Stromal cell of bone marrow (primary cell): Measurements from ENCODE around the gene LRCH2.
A peak's percentile ranks its signal among the peaks of the same experiment; 100 is the strongest.

Experiments used
- DNase-seq: peaks from one replicate; pipeline ENCODE4 v3.0.0-alpha.2; 2012; ENCODE audit warnings: low read depth

The LRCH2 gene

GRCh38 chrX:115204040-115204439, 29.9 kb downstream of the LRCH2 start:
- DNase-seq = no peak

GRCh38 chrX:115192244-115192700, 41.6 kb downstream of the LRCH2 start:
- no peak for DNase-seq

GRCh38 chrX:115191490-115192243, 42.2 kb downstream of the LRCH2 start:
- no peak for DNase-seq

GRCh38 chrX:115190636-115191489, 43.0 kb downstream of the LRCH2 start:
- no peak for DNase-seq

GRCh38 chrX:115189646-115190635, 44.0 kb downstream of the LRCH2 start:
- DNase-seq = no peak

GRCh38 chrX:115189110-115189509, 44.8 kb downstream of the LRCH2 start, which contains the start of gene RBMXL3:
Gene RBMXL3 (plus strand): TSS chrX:115189410. CDS start chrX:115189442, 32 bp downstream.
- no peak for DNase-seq

GRCh38 chrX:115183980-115184379, 49.9 kb downstream of the LRCH2 start:
- DNase-seq = no peak

- DNase-seq = no peak
These were observed 55.4 kb downstream of the LRCH2 start for GRCh38 chrX:115178473-115178872.

- DNase-seq = no peak
These were observed 56.0 kb downstream of the LRCH2 start for GRCh38 chrX:115177932-115178331.

- no peak for DNase-seq
These were observed 59.3 kb downstream of the LRCH2 start for GRCh38 chrX:115174548-115174947.

- no peak for DNase-seq
These were observed 60.7 kb downstream of the LRCH2 start for GRCh38 chrX:115173181-115173580.

- DNase-seq = no peak
These were observed 86.7 kb downstream of the LRCH2 start for GRCh38 chrX:115147220-115147619.

- DNase-seq = no peak
These were observed 91.8 kb downstream of the LRCH2 start for GRCh38 chrX:115142057-115142456.

- no peak for DNase-seq
These were observed 95.9 kb downstream of the LRCH2 start for GRCh38 chrX:115138040-115138439.

GRCh38 chrX:115134382-115134781, 99.5 kb downstream of the LRCH2 start:
- no peak for DNase-seq

- DNase-seq = no peak
These were observed 121.5 kb downstream of the LRCH2 start for GRCh38 chrX:115112411-115112810.

- no peak for DNase-seq
These were observed 135.0 kb downstream of the LRCH2 start for GRCh38 chrX:115098897-115099296.

- DNase-seq = no peak
These were observed 140.7 kb downstream of the LRCH2 start for GRCh38 chrX:115093191-115093590.

- DNase-seq = no peak
These were observed 144.5 kb downstream of the LRCH2 start for GRCh38 chrX:115089419-115089818.

- no peak for DNase-seq
These were observed 165.0 kb downstream of the LRCH2 start for GRCh38 chrX:115068896-115069295.

GRCh38 chrX:115067812-115068211, 166.1 kb downstream of the LRCH2 start:
- peak; percentile 30 for DNase-seq

GRCh38 chrX:115065304-115065703, 168.6 kb downstream of the LRCH2 start:
- no peak for DNase-seq
